ENCODE data around the gene MRPS23.

The MRPS23 gene

DNA sequence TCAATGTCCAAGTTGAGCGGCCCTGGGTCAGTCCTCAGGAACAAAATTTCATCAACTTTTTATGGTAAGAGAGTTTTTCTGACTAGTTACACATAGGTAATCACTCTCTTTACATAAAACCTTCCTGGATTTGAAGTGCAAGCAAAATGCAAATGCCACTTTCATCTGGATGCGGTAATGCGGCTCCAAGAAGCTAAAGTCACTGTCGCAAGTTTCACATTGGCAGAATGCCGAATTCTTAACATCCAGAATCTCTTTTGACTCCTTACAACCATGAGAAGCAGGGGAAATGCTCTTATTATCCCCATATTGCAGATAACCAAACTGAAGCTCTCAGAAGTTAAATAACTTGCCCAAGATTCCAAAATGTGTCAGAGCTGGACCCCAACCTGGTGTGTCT lies 30.0 kb downstream of the MRPS23 start:
- ChIA-PET POLR2A (no interaction called here), CTCF (interaction anchor here (2.4 to 9.3 kb wide), 2 partner anchors 15 to 37 kb away, joined by 10 to 77 read pairs; no protein-coding TSS in a partner anchor)
- no peak overlapping the region for H3K27ac ChIP-seq (ENCODE audit: extremely low read depth, low read depth, low read length)

DNA sequence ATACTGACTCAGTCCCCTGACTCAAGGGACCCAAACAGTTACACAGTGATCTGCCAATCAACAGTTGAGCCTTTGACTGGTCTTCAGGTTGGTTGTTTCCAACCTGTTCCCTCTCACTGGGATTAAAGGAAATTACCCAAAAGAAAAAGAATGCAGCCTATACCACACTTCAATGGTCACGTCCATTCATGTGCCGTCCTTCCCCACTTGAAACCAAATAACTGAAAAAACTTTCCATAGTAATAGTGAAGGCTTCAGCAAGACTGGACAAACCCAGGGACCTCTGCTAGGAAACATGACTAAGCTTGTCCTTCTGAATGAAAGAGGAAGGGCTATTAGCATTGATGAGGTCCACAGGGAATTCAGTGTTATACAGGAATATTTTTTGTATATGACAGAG lies 30.6 kb downstream of the MRPS23 start:
- Histone ChIP-seq H3K27ac (ENCODE audit: extremely low read depth, low read depth, low read length) (no peak overlapping the region), H3K4me1 (ENCODE audit: control insufficient read depth, insufficient read depth, low read length) (no peaks in the 10 kb centered on the region), H3K4me3 (ENCODE audit: low read depth, low read length) (no peak overlapping the region), H3K36me3 (ENCODE audit: control insufficient read depth in 2 of 2, insufficient read depth in 1 of 2, low read length in 2 of 2) (no peaks in the 10 kb centered on the region), H3K9me3 (ENCODE audit: control insufficient read depth, insufficient read depth, low read depth, low read length) (no peaks in the 10 kb centered on the region)
- CTCF ChIA-PET: interaction anchor here (2.4 to 9.3 kb wide), 2 partner anchors 15 to 36 kb away, joined by 10 to 77 read pairs; no protein-coding TSS in a partner anchor
- TF ChIP-seq SCRT2 (tag by site-specific recombination; IDR thresholded peaks at IDR 0.05) (peak; percentile 61), GLIS2 (tag by site-specific recombination; IDR thresholded peaks at IDR 0.05) (no peak)
- TF ChIP-seq, protein P1, sequence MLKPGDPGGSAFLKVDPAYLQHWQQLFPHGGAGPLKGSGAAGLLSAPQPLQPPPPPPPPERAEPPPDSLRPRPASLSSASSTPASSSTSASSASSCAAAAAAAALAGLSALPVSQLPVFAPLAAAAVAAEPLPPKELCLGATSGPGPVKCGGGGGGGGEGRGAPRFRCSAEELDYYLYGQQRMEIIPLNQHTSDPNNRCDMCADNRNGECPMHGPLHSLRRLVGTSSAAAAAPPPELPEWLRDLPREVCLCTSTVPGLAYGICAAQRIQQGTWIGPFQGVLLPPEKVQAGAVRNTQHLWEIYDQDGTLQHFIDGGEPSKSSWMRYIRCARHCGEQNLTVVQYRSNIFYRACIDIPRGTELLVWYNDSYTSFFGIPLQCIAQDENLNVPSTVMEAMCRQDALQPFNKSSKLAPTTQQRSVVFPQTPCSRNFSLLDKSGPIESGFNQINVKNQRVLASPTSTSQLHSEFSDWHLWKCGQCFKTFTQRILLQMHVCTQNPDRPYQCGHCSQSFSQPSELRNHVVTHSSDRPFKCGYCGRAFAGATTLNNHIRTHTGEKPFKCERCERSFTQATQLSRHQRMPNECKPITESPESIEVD (tag by site-specific recombination; IDR thresholded peaks at IDR 0.05): peak; percentile 13; the same call in 1 of the 2 replicates
- POLR2A ChIA-PET: no interaction called here

More for the DNA sequence above, 30.0 kb downstream of the MRPS23 start:
- TF ChIP-seq ZBTB7A (tag by site-specific recombination; IDR thresholded peaks at IDR 0.05; ENCODE audit: low read depth): no peak
- TF ChIP-seq ZNF292 (tag by site-specific recombination; IDR thresholded peaks at IDR 0.05; ENCODE audit: borderline replicate concordance, low read depth): no peak
- TF ChIP-seq SP2 (tag by site-specific recombination; IDR thresholded peaks at IDR 0.05): no peak
- TF ChIP-seq, protein P2, sequence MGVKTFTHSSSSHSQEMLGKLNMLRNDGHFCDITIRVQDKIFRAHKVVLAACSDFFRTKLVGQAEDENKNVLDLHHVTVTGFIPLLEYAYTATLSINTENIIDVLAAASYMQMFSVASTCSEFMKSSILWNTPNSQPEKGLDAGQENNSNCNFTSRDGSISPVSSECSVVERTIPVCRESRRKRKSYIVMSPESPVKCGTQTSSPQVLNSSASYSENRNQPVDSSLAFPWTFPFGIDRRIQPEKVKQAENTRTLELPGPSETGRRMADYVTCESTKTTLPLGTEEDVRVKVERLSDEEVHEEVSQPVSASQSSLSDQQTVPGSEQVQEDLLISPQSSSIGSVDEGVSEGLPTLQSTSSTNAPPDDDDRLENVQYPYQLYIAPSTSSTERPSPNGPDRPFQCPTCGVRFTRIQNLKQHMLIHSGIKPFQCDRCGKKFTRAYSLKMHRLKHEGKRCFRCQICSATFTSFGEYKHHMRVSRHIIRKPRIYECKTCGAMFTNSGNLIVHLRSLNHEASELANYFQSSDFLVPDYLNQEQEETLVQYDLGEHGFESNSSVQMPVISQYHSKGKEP (tag by site-specific recombination; IDR thresholded peaks at IDR 0.05): peak; percentile 52; the same call in 1 of the 2 replicates
- no peak for TF ChIP-seq ZNF621 (tag by site-specific recombination; IDR thresholded peaks at IDR 0.05)
- no peak for TF ChIP-seq ZNF211 (tag by site-specific recombination; IDR thresholded peaks at IDR 0.05; ENCODE audit: low read depth)
- no peak for TF ChIP-seq ZNF548 (tag by site-specific recombination; IDR thresholded peaks at IDR 0.05)
- Histone ChIP-seq H3K4me1 (ENCODE audit: control insufficient read depth, insufficient read depth, low read length) (no peaks in the 10 kb centered on the region), H3K4me3 (ENCODE audit: low read depth, low read length) (no peak overlapping the region), H3K36me3 (ENCODE audit: control insufficient read depth in 2 of 2, insufficient read depth in 1 of 2, low read length in 2 of 2) (no peaks in the 10 kb centered on the region), H3K9me3 (ENCODE audit: control insufficient read depth, insufficient read depth, low read depth, low read length) (no peaks in the 10 kb centered on the region)

DNA sequence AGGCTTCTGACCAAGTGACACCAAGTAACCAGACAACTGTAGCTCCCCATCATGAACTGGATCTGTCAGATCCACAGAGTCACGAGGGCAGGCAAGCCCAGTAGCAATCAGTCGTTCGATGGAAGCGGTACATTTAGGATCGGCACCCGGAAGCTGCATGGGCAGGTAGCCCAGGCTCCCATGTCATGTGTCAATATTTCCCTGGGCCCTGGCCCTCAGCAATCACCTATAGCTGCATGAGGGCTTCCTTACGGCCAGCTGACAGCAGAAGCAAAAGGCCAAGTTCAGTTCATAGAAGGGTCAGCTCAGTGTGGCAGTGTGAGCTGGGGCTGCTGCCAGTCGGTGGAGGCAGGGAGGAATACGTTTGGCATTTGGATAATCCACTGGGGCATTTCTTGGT lies 31.8 kb downstream of the MRPS23 start:
- Histone ChIP-seq H3K36me3 (ENCODE audit: control insufficient read depth in 2 of 2, insufficient read depth in 1 of 2, low read length in 2 of 2) (no peaks in the 10 kb centered on the region), H3K27ac (ENCODE audit: extremely low read depth, low read depth, low read length) (no peak overlapping the region), H3K4me3 (ENCODE audit: low read depth, low read length) (no peak overlapping the region), H3K4me1 (ENCODE audit: control insufficient read depth, insufficient read depth, low read length) (no peaks in the 10 kb centered on the region), H3K9me3 (ENCODE audit: control insufficient read depth, insufficient read depth, low read depth, low read length) (no peaks in the 10 kb centered on the region)
- ChIA-PET CTCF (interaction anchor here (0.5 to 9.3 kb wide), 3 partner anchors 16 to 34 kb away, joined by 3 to 77 read pairs (median 15); no protein-coding TSS in a partner anchor), POLR2A (no interaction called here)
- TF ChIP-seq, protein P3, sequence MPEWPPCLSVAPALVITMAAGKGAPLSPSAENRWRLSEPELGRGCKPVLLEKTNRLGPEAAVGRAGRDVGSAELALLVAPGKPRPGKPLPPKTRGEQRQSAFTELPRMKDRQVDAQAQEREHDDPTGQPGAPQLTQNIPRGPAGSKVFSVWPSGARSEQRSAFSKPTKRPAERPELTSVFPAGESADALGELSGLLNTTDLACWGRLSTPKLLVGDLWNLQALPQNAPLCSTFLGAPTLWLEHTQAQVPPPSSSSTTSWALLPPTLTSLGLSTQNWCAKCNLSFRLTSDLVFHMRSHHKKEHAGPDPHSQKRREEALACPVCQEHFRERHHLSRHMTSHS (tag by site-specific recombination; IDR thresholded peaks at IDR 0.05): no peak
- TF ChIP-seq ZBTB1 (tag by site-specific recombination; IDR thresholded peaks at IDR 0.05) (no peak), ZNF501 (tag by site-specific recombination; IDR thresholded peaks at IDR 0.05) (no peak), SCRT1 (tag by site-specific recombination; IDR thresholded peaks at IDR 0.05; ENCODE audit: borderline replicate concordance) (no peak), HOXD13 (CRISPR knock-in tag; IDR thresholded peaks at IDR 0.05; ENCODE audit: borderline replicate concordance) (no peak), ZNF146 (tag by site-specific recombination; IDR thresholded peaks at IDR 0.05) (no peak), SETDB1 (IDR thresholded peaks at IDR 0.05; ENCODE audit: insufficient read length, low read length) (no peak), ZNF626 (tag by site-specific recombination; IDR thresholded peaks at IDR 0.05) (no peak), ZFP37 (tag by site-specific recombination; IDR thresholded peaks at IDR 0.05) (no peak), ZNF610 (tag by site-specific recombination; IDR thresholded peaks at IDR 0.05; ENCODE audit: borderline replicate concordance) (no peak), YY1 (tag by site-specific recombination; IDR thresholded peaks at IDR 0.05) (no peak), KLF8 (tag by site-specific recombination; IDR thresholded peaks at IDR 0.05) (no peak)
- TF ChIP-seq, protein P4, sequence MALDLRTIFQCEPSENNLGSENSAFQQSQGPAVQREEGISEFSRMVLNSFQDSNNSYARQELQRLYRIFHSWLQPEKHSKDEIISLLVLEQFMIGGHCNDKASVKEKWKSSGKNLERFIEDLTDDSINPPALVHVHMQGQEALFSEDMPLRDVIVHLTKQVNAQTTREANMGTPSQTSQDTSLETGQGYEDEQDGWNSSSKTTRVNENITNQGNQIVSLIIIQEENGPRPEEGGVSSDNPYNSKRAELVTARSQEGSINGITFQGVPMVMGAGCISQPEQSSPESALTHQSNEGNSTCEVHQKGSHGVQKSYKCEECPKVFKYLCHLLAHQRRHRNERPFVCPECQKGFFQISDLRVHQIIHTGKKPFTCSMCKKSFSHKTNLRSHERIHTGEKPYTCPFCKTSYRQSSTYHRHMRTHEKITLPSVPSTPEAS (tag by site-specific recombination; IDR thresholded peaks at IDR 0.05): no peak
- TF ChIP-seq, protein P5, sequence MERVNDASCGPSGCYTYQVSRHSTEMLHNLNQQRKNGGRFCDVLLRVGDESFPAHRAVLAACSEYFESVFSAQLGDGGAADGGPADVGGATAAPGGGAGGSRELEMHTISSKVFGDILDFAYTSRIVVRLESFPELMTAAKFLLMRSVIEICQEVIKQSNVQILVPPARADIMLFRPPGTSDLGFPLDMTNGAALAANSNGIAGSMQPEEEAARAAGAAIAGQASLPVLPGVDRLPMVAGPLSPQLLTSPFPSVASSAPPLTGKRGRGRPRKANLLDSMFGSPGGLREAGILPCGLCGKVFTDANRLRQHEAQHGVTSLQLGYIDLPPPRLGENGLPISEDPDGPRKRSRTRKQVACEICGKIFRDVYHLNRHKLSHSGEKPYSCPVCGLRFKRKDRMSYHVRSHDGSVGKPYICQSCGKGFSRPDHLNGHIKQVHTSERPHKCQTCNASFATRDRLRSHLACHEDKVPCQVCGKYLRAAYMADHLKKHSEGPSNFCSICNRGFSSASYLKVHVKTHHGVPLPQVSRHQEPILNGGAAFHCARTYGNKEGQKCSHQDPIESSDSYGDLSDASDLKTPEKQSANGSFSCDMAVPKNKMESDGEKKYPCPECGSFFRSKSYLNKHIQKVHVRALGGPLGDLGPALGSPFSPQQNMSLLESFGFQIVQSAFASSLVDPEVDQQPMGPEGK (tag by site-specific recombination; IDR thresholded peaks at IDR 0.05): no peak
